K562 (cell line): ENCODE results near the gene TTBK1. TPM values are rescaled to one million over a fixed set of nuclear protein-coding genes. Genes with fewer than 3 reads are reported as not detected.

Experiments
- ATAC-seq: fragments of 200-7000 bp; cut with Tn5 transposase; 3 replicates; pipeline ENCODE4 v1.9.1; 2020; ENCODE audit warnings: moderate library complexity
- BruUV-seq: library from RNA; stranded (reverse); fragments of 400-500 nt; replicated peaks from 2 replicates; lab custom pipeline; 2021; lab: Mats Ljungman, UMichigan
- CTCF ChIA-PET: fragments of 300-600 bp; formaldehyde crosslinking; extraction: SDS; loops from one replicate; lab custom pipeline; 2021; ENCODE audit warnings: low intra/inter-chr PET ratio; lab: Yijun Ruan, JAX
- POLR2A ChIA-PET: fragments of 300-600, 350-650 bp; sonication (Branson Sonifier 250); formaldehyde crosslinking; extraction: SDS; loops from one replicate; lab custom pipeline; 2021; ENCODE audit warnings: antibody characterized with exemption, inconsistent platforms; lab: Yijun Ruan, JAX
- DNase-seq, 4 experiments: peaks; one replicate each; pipeline versions ENCODE4 v3.0.0 to v3.0.0-alpha.2; 2011 to 2018; ENCODE audit warnings: low spot score in 3 of 4, mixed read lengths in 3 of 4; ENCODE audit errors: extremely low read depth in 1 of 4
- FAIRE-seq: peaks from 2 replicates; lab custom pipeline; 2011; peaks lifted over from hg19 to GRCh38; lab: Jason Lieb, UNC
- H2AFZ ChIP-seq: 2 replicates; pipeline ENCODE4 v1.6.0; 2011; ENCODE audit warnings: low read depth, low read length, control low read depth, inconsistent platforms
- H3K27ac ChIP-seq: fragments of 200-600 bp; 3 replicates; pipeline ENCODE4 v1.8.0; 2011; ENCODE audit warnings: low read depth, mild to moderate bottlenecking, control low read depth, inconsistent platforms, low read length, moderate library complexity, mixed read lengths; ENCODE audit errors: extremely low read depth
- H3K27me3 ChIP-seq, 2 experiments: fragments of 300-600 bp in 1 of 2; 2 replicates in 1 of 2; 3 replicates in 1 of 2; pipeline versions ENCODE4 v1.6.0 to v1.8.0; 2011; ENCODE audit warnings: inconsistent platforms in 2 of 2, low read length in 2 of 2, mild to moderate bottlenecking in 1 of 2, mixed read lengths in 1 of 2, moderate library complexity in 1 of 2; ENCODE audit not compliant: control insufficient read depth in 2 of 2, insufficient read depth in 2 of 2
- H3K36me3 ChIP-seq: fragments of 300-600 bp; 3 replicates; pipeline ENCODE4 v1.8.0; 2011; ENCODE audit warnings: mild to moderate bottlenecking, low read length, inconsistent platforms; ENCODE audit not compliant: control insufficient read depth, insufficient read depth
- H3K4me1 ChIP-seq, 2 experiments: fragments of 200-600 bp in 1 of 2; replicated peaks in 1 of 2; 2 replicates in 1 of 2; 3 replicates in 1 of 2; pipeline versions ENCODE4 v1.5.1 to v1.8.0; 2011; ENCODE audit warnings: inconsistent platforms in 2 of 2, low read length in 2 of 2, mild to moderate bottlenecking in 1 of 2, mixed read lengths in 1 of 2, moderate library complexity in 1 of 2; ENCODE audit not compliant: control insufficient read depth in 2 of 2, insufficient read depth in 2 of 2
- H3K4me2 ChIP-seq: 2 replicates; pipeline ENCODE4 v1.6.1; 2011; ENCODE audit warnings: low read length, control low read depth, inconsistent platforms, mixed read lengths; ENCODE audit not compliant: insufficient read depth
- H3K4me3 ChIP-seq: fragments of 200-600 bp; sonication (generic), shearing (Covaris generic); 2 replicates; pipeline ENCODE4 v1.5.1; 2016; ENCODE audit warnings: control low read depth, inconsistent platforms
- H3K79me2 ChIP-seq: fragments of 200-600 bp; 3 replicates; pipeline ENCODE4 v1.8.0; 2011; ENCODE audit warnings: low read length, inconsistent platforms; ENCODE audit not compliant: control insufficient read depth, insufficient read depth
- H3K9ac ChIP-seq, 2 experiments: 2 replicates each; pipeline versions ENCODE4 v1.6.0 to v1.6.1; 2011; ENCODE audit warnings: low read depth in 2 of 2, low read length in 2 of 2, control low read depth in 1 of 2, inconsistent platforms in 1 of 2, mild to moderate bottlenecking in 1 of 2, mixed read lengths in 1 of 2; ENCODE audit not compliant: insufficient read depth in 1 of 2
- H3K9me1 ChIP-seq: one replicate; pipeline ENCODE4 v1.6.0; 2011; ENCODE audit warnings: inconsistent platforms, mild to moderate bottlenecking, low read length, moderate library complexity; ENCODE audit not compliant: control insufficient read depth, insufficient read depth
- H3K9me3 ChIP-seq: replicated peaks from 2 replicates; pipeline ENCODE4 v1.5.1; 2011; ENCODE audit warnings: low read depth, low read length, inconsistent platforms; ENCODE audit not compliant: control insufficient read depth, insufficient read depth
- H4K20me1 ChIP-seq: replicated peaks from 2 replicates; pipeline ENCODE4 v1.6.1; 2011; ENCODE audit warnings: low read length, inconsistent platforms, mixed read lengths; ENCODE audit not compliant: control insufficient read depth, insufficient read depth
- BRF2 ChIP-seq: IDR thresholded peaks from 3 replicates; pipeline ENCODE4 v1.6.1; 2011; ENCODE audit warnings: borderline replicate concordance, mild to moderate bottlenecking; ENCODE audit not compliant: insufficient read length, insufficient read depth
- CBX1 ChIP-seq: sonication (generic); IDR thresholded peaks from 2 replicates; pipeline ENCODE4 v1.6.1; 2016; ENCODE audit warnings: antibody characterized with exemption, low read depth, mild to moderate bottlenecking
- ETV5 ChIP-seq: sonication (generic); formaldehyde crosslinking; IDR thresholded peaks from 2 replicates; pipeline ENCODE4 v1.4.0; 2020; ENCODE audit warnings: low read depth, mild to moderate bottlenecking, missing genetic modification reagents
- HMG20B ChIP-seq: fragments of 250-450 bp; sonication (Bioruptor Pico); IDR thresholded peaks from 2 replicates; pipeline ENCODE4 v1.5.0; 2021; ENCODE audit warnings: mild to moderate bottlenecking
- MTF1 ChIP-seq: fragments of 250-450 bp; sonication (Bioruptor Pico); IDR thresholded peaks from 2 replicates; pipeline ENCODE4 v1.9.0; 2021; ENCODE audit warnings: moderate library complexity, mild to moderate bottlenecking, inconsistent platforms, borderline replicate concordance
- SAFB ChIP-seq: fragments of 200-400 bp; formaldehyde crosslinking; IDR thresholded peaks from 2 replicates; pipeline ENCODE4 v1.6.1; 2017; ENCODE audit warnings: low read depth, low read length, borderline replicate concordance
- VEZF1 ChIP-seq: fragments of 200-800 bp; sonication (Bioruptor generic); IDR thresholded peaks from 2 replicates; pipeline ENCODE4 v1.6.1; 2017; ENCODE audit warnings: missing genetic modification characterization, missing compliant biosample characterization
- ZBTB7A ChIP-seq: IDR thresholded peaks from 2 replicates; pipeline ENCODE4 v1.6.1; 2011; ENCODE audit warnings: low read depth, mild to moderate bottlenecking, low read length, moderate library complexity, borderline replicate concordance; ENCODE audit not compliant: control insufficient read depth
- ZNF699 ChIP-seq: fragments of 250-450 bp; sonication (Bioruptor Pico); IDR thresholded peaks from 2 replicates; pipeline ENCODE4 v1.8.0; 2021; ENCODE audit warnings: mild to moderate bottlenecking, moderate library complexity; ENCODE audit not compliant: insufficient replicate concordance
- WGBS: fragments of 100-300 bp; shearing (Covaris generic); methylation state at CpG from one replicate; pipeline ENCODE4 v1.1.6; 2016; ENCODE audit warnings: low coverage, mixed read lengths; ENCODE audit not compliant: insufficient coverage; ENCODE audit errors: missing lambda C conversion rate; 5-methylcytosine and 5-hydroxymethylcytosine counted together
- in situ Hi-C: fragments of 300-500 bp; cut with MboI; formaldehyde crosslinking; loops from 4 replicates; pipeline ENCODE4 v1.15.0; 2018; ENCODE audit warnings: inconsistent platforms, mixed read lengths
- intact Hi-C: fragments of 100-400 bp; cut with micrococcal nuclease; formaldehyde crosslinking; loops from 2 replicates; pipeline ENCODE4 v1.14.2; 2022
- polyA plus RNA-seq, 8 experiments: library from polyadenylated mRNA; depleted of rRNA in 4 of 8; stranded (reverse) in 5 of 8; unstranded in 3 of 8; fragments of >200 nt; fragmentation: Nextera tagmentation in 2 of 8; fragmentation: Illumina TruSeq in 1 of 8; extraction: Ambion mirVana in 2 of 8; extraction: Trizol in 1 of 8; gene quantifications; 2 replicates each; pipeline versions ENCODE4 v1.2.1 to v1.2.3, GENCODE V29; 2011 to 2014; ENCODE audit warnings: inconsistent platforms in 1 of 8, missing spikeins in 1 of 8
- total RNA-seq, 7 experiments: library from RNA; depleted of rRNA in 6 of 7; stranded (reverse); fragments of >200 nt in 6 of 7; fragmentation: Illumina TruSeq in 2 of 7; extraction: Trizol in 2 of 7; gene quantifications; 2 replicates each; pipeline versions ENCODE4 v1.2.1 to v1.2.3, GENCODE V29; 2011 to 2021; ENCODE audit warnings: low replicate concordance in 1 of 7
- TF ChIP-seq, protein P1 (sequence below): sonication (generic); formaldehyde crosslinking; IDR thresholded peaks from 2 replicates; pipeline ENCODE4 v1.9.0; 2022; ENCODE audit warnings: mild to moderate bottlenecking, missing genetic modification reagents

Gene TTBK1
- total and polyA plus RNA-seq, 9 of the 15 experiments (the other 6 are each of a cell fraction or from before 2014, with no cell fraction given) = not detected

DNA sequence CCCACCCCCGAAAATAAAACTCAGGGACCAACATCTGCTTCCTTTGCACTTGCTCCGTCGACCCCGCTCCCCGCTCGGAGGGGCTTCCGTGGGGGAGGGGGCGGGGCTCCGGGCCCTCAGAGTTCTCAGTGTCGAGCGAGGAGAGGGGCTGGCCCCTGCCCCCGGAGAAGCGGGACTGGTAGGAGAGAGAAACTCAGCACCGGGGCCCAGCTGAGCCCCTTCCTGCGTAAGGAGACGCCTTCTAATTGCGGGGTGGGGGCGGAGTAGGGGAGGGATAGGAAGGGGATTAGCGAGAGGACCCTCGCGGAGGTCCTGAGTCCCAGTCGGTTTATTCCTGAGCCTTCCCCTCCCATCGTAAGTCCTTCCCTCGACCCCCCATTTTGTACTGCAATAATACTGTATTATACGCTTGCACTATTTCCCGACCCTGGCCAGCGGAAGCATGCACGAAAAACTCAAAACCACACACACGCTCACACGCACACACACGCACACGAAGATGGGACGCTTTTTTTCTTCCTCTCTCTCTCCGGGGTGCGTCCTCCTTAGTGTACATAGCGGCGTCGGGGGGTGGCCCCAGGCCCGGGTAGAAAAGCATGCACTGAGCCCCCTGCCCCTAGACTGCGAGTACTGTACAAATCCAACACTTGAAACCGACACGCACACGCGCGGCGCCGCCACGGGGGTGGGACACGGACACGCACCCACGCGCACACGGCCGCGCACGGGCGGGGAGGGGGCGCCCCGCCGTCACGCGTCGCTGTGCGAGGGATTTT is 32.7 kb downstream of the TTBK1 start:
- ATAC-seq = no peak
- H3K79me2 ChIP-seq = no peaks in the 10 kb centered on the region
- no peak for FAIRE-seq
- no peak overlapping the region for H3K27ac ChIP-seq
- TF ChIP-seq VEZF1 = no peak
- peak; percentile 87; the same call in 1 of the 2 replicates for TF ChIP-seq SAFB
- TF ChIP-seq ETV5 (CRISPR knock-in tag) = no peak
- TF ChIP-seq BRF2 = no peak
- TF ChIP-seq, protein P1, sequence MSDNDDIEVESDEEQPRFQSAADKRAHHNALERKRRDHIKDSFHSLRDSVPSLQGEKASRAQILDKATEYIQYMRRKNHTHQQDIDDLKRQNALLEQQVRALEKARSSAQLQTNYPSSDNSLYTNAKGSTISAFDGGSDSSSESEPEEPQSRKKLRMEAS (CRISPR knock-in tag) = peak; percentile 39; the same call in 1 of the 2 replicates
- TF ChIP-seq ZNF699 (CRISPR knock-in tag) = no peak
- TF ChIP-seq MTF1 (CRISPR knock-in tag) = no peak
- no peak for TF ChIP-seq HMG20B (CRISPR knock-in tag)
- no peak for TF ChIP-seq CBX1
- TF ChIP-seq ZBTB7A = 0 out of 2 replicates have a peak, but pooled peaks have one; percentile 36
- TF ChIP-seq, all 486 proteins: peak for 3
- Histone ChIP-seq H4K20me1 (0 out of 2 replicates have a peak, but pooled peaks cover 2% of the 10 kb centered on the region), H3K27me3 (peaks cover 37 to 73% of the 10 kb centered on the region in 2 experiments), H3K36me3 (no peaks in the 10 kb centered on the region), H2AFZ (no peak overlapping the region), H3K4me3 (no peak overlapping the region), H3K9me1 (no peaks in the 10 kb centered on the region), H3K4me2 (no peak overlapping the region), H3K9me3 (no peaks in the 10 kb centered on the region), H3K9ac (peak overlapping the region in 1 of 2 experiments; percentile 54; a peak in 2 of 4 replicates), H3K4me1 (peaks cover 0 to 25% of the 10 kb centered on the region in 2 experiments; a peak in 2 of 5 replicates)
- in situ Hi-C loops (no loop called here), intact Hi-C loops (no loop called here)
- DNase-seq = no peak
- ChIA-PET POLR2A (interaction anchor here (0.6 to 1.2 kb wide), 4 partner anchors 18 to 295 kb away, joined by 3 read pairs; no protein-coding TSS in a partner anchor), CTCF (no interaction called here)
- no TSS peak for BruUV-seq
- 9% methylated on average over 50 of the region's 64 CpGs for WGBS
